ENCODE measurements around the gene LPA.
A peak's percentile ranks its signal among the peaks of the same experiment; 100 is the strongest.
"Not testable (repeated sequence)": the region's sequence is repeated elsewhere in the genome, so short reads cannot be mapped to it uniquely, and the experiment has no call there.

Gene LPA

DNA sequence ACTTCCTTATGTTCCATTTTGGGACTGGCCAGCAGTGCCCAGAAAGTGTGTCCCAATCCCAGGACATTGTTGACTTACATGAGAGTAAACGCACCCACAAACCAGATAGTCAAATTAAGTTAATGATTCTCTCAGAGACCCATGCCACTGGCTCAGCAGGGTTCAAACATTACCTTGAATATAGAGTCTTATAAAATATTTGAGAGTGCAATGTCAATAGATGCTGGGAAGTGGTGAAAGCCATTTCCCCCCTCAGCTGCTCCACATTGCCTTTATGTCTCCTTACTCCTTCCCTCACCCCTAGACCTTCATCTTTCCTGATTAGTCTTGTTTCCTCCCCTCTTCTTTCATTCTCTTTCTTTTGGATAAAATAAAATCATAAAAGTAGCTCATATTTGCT, at the start of gene LPA:
Gene LPA, minus strand, starts transcription at position 78 of the 400 bp plus-strand sequence. Its CDS starts 61 bp downstream, at position 17.
- not testable (repeated sequence) for DNase-seq (ENCODE audit: low read depth)

DNA sequence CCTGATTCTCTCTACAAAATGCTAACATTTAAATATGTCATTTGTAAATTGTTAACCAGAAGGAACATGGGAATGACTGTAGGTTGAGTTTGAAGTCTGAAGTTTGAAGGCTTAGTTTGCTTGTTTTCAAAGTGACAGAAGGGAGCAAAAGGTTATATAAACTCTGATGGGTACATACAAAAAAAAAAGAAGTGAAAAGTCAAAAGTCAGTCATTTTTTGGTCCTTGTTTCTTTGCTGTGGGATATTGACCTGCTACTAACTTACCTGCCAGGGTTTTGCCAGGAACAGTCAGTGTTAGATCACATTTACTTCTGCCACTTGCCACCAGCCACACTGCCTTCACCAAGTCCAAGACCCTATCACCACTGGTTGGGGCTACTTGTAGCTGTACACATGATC, 44.9 kb upstream of the LPA start:
- DNase-seq (ENCODE audit: low read depth), result not testable (repeated sequence)

DNA sequence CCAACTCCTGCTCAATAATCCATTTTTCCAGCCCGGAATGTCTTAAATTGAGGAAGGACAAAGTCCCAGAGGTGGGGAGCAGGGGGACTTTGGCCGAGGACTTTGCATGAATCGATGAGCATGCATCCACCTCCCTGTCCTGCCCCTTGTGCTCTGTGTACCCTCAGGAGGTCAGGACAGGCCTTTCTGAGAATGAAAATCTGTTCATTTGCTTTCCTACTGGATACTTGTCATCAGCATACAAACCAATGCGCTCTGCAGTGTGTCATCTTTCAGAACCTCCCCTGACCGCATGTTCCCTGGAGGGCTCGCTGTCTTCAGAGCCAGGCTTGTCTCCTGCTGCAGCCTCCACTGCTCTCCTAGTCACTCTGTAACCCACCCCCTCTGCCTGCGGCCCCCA, 40.6 kb upstream of the LPA start:
- DNase-seq (ENCODE audit: low read depth), result not testable (repeated sequence)

DNA sequence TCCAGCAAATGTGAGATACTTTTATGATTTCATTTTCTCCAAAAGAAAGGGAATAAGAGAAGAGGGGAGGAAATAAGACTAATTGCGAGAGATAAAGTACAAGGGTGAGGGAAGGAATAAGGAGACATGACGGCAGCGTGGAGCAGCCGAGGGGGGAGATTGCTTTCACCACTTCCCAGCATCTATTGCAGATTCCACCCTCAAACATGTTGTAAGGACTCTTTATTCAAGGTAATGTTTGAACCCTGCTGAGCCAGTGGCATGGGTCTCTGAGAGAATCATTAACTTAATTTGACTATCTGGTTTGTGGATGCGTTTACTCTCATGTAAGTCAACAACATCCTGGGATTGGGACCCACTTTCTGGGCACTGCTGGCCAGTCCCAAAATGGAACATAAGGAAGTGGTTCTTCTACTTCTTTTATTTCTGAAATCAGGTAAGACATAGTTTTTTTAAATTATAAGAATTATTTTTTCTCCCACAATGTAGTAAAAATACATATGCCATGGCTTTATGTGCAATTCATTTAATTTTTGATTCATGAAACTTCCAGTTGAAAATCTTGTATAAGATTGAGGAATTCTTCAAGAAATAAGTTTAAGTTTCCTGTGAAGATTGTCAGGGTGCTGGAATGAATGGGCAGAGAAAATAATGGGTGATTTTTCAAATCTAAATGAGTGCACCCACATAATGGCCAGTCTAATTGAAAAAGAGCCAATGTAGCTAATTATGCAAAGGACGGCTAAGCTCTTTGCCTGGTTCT, 38.0 kb upstream of the LPA start, which contains the start of gene PLG:
Gene PLG, plus strand, starts transcription at position 327 of the 763 bp plus-strand sequence. Its CDS starts 61 bp downstream, at position 388.
- not testable (repeated sequence) for DNase-seq (ENCODE audit: low read depth)

- DNase-seq (ENCODE audit: low read depth), result no peak
Observed at GRCh38 chr6:160697826-160698225, 33.8 kb upstream of the LPA start.

GRCh38 chr6:160696884-160697283, 32.8 kb upstream of the LPA start:
- DNase-seq (ENCODE audit: low read depth), result not testable (repeated sequence)

DNA sequence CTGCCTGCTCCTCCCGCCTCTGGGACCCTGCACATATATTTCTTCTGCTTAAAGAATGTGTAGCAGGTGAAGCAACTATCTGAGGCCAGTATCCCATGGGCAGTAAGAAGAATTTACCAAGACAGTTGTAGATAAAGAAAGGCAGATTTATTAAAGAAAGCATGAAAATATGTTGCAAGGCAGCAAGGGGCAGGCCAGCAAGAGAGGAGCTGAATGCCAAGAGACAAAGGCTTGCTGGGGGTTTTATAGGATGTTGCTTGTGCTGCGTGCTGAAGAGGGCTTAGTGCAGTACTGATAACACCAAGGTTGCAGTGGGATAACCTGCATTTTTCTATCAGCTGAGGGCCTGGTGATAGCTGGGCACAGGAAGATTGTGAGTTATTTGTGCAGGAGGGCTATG, 31.5 kb upstream of the LPA start:
- not testable (repeated sequence) for DNase-seq (ENCODE audit: low read depth)

- peak; percentile 13 for DNase-seq (ENCODE audit: low read depth)
Observed at GRCh38 chr6:160695025-160695424, 30.9 kb upstream of the LPA start.

- no peak for DNase-seq (ENCODE audit: low read depth)
Observed at GRCh38 chr6:160692369-160692959, 28.4 kb upstream of the LPA start.

DNA sequence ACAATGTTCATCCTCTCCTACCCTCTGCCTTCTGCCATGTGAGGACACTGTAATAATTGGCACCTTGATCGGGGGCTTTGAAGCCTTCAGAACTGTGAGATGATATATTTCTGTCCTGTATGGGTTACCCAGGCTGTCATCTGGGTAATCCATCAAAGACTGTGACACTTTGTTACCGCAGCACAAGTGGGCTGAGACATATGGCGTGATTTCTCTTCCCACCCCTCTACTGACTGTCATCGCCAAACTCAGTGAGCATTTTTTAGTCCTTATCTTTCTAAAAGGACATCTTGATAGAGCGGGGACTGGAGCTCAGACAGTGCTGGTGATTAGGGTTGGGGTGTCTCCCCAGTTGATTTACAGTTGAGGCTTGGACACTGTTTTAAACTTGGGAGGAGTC, 27.5 kb upstream of the LPA start:
- no peak for DNase-seq (ENCODE audit: low read depth)

GRCh38 chr6:160690458-160690857, 26.4 kb upstream of the LPA start:
- DNase-seq (ENCODE audit: low read depth), result no peak

DNA sequence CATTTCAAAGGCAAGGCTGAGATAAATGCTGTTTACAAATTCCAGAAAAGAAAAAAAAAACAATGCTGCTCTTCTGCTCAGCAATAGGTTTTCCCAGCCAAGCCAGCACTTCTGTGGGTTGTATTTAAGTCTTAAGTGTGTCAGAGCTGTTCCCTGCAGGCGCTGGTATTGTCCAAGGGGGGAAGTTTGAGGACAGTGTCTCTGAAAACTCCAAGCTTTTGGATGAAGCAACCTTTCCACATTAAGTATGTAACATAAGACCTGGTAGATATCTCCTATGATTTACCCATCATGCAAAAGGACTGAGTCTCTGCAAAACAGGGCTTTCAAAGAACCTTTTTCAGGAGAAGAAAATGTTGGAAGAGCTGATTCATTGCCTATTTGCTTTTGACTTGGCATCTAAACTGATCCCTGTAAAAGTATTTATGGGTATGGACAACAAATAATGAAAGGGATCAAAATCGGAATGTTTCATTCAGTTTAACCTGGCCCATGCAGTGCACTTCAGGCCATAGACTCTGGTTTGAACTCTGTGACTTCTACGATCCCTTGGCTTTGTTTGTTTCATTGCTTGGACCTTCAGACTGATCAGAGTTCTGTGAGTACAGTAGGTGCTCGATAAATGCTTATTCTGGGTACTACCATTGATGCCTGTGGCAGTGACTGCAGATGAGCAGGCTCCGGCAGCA, 21.8 kb upstream of the LPA start:
- DNase-seq (ENCODE audit: low read depth), result no peak

- not testable (repeated sequence) for DNase-seq (ENCODE audit: low read depth)
Observed at GRCh38 chr6:160685101-160685761, 21.2 kb upstream of the LPA start.

GRCh38 chr6:160679402-160679769, 15.3 kb upstream of the LPA start:
- DNase-seq (ENCODE audit: low read depth), result no peak

DNA sequence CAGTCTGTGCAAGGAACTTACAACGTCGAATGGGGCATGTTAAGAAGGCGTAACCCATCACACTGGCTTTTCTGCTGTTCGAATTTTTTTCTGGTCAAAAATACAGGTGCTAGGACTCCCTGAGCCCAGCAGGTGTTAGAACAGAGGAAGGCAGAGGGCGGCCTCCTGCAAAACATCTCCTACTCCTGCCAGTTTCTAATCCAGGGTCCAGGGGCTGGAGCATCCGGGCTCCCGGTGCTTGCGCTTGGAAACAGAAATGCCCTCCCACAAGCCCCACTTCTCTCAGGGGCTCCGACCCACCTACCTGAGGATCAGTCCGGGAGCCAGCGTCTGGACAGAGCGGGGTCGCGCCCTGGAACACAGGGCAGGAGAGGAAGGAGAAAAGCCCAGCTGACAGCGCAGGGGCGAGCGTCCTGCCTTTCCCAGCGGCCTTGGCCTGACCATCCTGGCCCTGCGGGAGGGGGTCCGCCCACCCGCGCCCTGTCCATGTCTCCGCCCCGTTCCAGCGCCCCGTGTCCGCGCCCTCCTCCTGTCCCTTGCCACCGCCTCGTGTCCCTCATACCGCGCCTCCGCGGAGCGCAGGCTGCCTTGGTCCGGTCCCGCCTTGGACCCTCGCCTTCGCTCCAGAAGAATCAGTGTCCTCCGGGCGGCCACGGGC, 14.8 kb upstream of the LPA start:
- no peak for DNase-seq (ENCODE audit: low read depth)

- DNase-seq (ENCODE audit: low read depth), result no peak
Observed at GRCh38 chr6:160678230-160678629, 14.2 kb upstream of the LPA start.

- DNase-seq (ENCODE audit: low read depth), result not testable (repeated sequence)
Observed at GRCh38 chr6:160676418-160676817, 12.3 kb upstream of the LPA start.

- DNase-seq (ENCODE audit: low read depth), result no peak
Observed at GRCh38 chr6:160668589-160668988, 4.5 kb upstream of the LPA start.

DNA sequence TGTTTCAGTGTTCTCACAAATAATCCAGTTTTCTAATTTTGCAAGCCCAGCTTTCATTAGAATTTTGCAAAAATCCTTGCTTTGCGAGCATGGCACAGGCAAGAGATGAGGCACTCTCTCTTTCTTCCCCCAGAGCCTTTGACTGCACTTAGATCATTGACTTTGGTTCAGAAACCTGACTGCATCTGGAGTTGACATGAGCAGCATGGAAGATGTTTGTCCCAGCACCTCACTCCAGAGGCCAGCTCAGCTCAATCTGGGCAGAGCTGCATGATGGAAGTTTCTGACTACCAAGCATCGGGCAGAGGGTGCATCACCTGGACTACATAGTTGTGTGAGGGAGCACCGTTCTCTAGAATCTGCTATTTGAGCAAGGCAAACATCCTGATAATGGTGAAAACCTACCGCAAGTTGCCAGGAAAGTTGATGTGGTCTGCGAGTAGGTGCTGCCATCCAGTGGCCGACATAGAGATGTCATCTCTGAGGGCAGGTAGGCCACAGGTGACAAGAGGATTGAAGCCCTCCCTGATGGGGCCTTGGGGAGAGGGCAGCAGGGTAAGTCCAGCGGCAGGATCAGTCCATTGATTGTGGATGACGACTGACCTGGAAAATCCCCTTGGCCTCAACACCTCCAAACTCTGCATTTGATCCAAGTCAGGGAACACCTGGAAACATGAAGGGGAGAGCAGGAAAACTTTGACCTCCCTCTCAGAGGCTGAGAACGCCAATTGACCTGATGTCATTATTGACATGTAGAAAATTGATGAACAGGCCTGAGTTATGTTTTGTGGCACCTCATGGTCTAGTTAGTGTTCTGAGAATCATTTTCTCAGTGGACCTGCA, 3.8 kb upstream of the LPA start:
- no peak for DNase-seq (ENCODE audit: low read depth)

- DNase-seq (ENCODE audit: low read depth), result no peak
Observed at GRCh38 chr6:160662842-160663241, 1.2 kb downstream of the LPA start.

DNA sequence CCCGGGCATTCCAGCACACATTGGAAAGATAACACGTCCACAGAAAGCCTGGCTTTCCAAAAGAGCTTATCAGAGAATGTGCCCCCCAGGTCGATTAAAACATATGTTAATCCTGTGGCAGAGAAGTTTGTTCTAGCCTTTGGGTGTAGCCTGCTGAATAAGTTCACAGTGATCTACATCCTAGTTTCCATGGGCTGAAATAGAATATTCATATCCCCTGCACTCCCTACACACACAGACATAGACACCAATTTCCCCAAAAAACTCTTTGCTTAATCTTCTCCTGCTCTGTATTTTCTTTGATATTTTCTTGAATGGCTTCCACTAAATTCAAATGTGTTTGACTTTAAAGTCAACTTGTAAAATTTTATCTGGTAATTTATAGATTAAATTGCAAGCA, 1.6 kb downstream of the LPA start:
- DNase-seq (ENCODE audit: low read depth), result no peak

All from GM04504 (cell line).